Fibroblast of lung (primary cell): ENCODE results near the gene AQP5. TPM values are rescaled to one million over a fixed set of nuclear protein-coding genes. Genes with fewer than 3 reads are reported as not detected.

Experiments used
- DNase-seq, 2 donors: peaks; one replicate each; pipeline versions ENCODE4 v3.0.0 to v3.0.0-alpha.2; 2010; ENCODE audit warnings: low read depth in 2 of 2
- H2AFZ ChIP-seq: 2 replicates; pipeline ENCODE4 v1.5.1; 2012; ENCODE audit warnings: low read length, control low read depth, inconsistent platforms
- H3K27ac ChIP-seq: 2 replicates; pipeline ENCODE4 v1.5.1; 2011; ENCODE audit warnings: low read length, control low read depth; ENCODE audit not compliant: insufficient read depth
- H3K27me3 ChIP-seq: 2 replicates; pipeline ENCODE4 v1.5.1; 2011; ENCODE audit warnings: mild to moderate bottlenecking, low read length; ENCODE audit not compliant: control insufficient read depth, insufficient read depth
- H3K36me3 ChIP-seq: 2 replicates; pipeline ENCODE4 v1.5.1; 2011; ENCODE audit warnings: low read length; ENCODE audit not compliant: control insufficient read depth, insufficient read depth
- H3K4me1 ChIP-seq: 2 replicates; pipeline ENCODE4 v1.5.1; 2011; ENCODE audit warnings: low read length; ENCODE audit not compliant: control insufficient read depth, insufficient read depth; ENCODE audit errors: extremely low read depth
- H3K4me2 ChIP-seq: 2 replicates; pipeline ENCODE4 v1.5.1; 2011; ENCODE audit warnings: low read length, control low read depth; ENCODE audit not compliant: insufficient read depth; ENCODE audit errors: extremely low read depth
- H3K4me3 ChIP-seq, 4 experiments: fragments of 200-600 bp in 1 of 4; sonication (generic) in 1 of 4; replicated peaks in 1 of 4; 2 replicates each; pipeline ENCODE4 v1.5.1; 2011 to 2016; ENCODE audit warnings: low read length in 4 of 4, low read depth in 3 of 4, mild to moderate bottlenecking in 3 of 4, control low read depth in 2 of 4, inconsistent platforms in 1 of 4, mixed read lengths in 1 of 4; ENCODE audit not compliant: insufficient read depth in 1 of 4; ENCODE audit errors: control extremely low read depth in 1 of 4
- H3K79me2 ChIP-seq: 2 replicates; pipeline ENCODE4 v1.5.1; 2012; ENCODE audit warnings: mild to moderate bottlenecking, low read length, inconsistent platforms; ENCODE audit not compliant: control insufficient read depth, insufficient read depth
- H3K9ac ChIP-seq: 2 replicates; pipeline ENCODE4 v1.5.1; 2011; ENCODE audit warnings: mild to moderate bottlenecking, low read length, control low read depth; ENCODE audit not compliant: insufficient read depth
- H3K9me3 ChIP-seq: 2 replicates; pipeline ENCODE4 v1.5.1; 2012; ENCODE audit warnings: low read depth, low read length; ENCODE audit not compliant: control insufficient read depth, insufficient read depth
- H4K20me1 ChIP-seq: 2 replicates; pipeline ENCODE4 v1.5.1; 2011; ENCODE audit warnings: low read length; ENCODE audit not compliant: control insufficient read depth, insufficient read depth; ENCODE audit errors: extremely low read depth
- CTCF ChIP-seq, 2 donors: IDR thresholded peaks in 1 of 2; conservative IDR thresholded peaks in 1 of 2; 1 replicate in 1 of 2; 2 replicates in 1 of 2; pipeline ENCODE4 v1.5.1; 2011 to 2012; ENCODE audit warnings: low read length in 2 of 2, control low read depth in 1 of 2, inconsistent platforms in 1 of 2, low read depth in 1 of 2, mild to moderate bottlenecking in 1 of 2
- EZH2 ChIP-seq: IDR thresholded peaks from 2 replicates; pipeline ENCODE4 v1.5.1; 2012; ENCODE audit warnings: low read length, control low read depth, mild to moderate bottlenecking; ENCODE audit errors: missing control alignments
- polyA plus RNA-seq, 2 donors: library from polyadenylated mRNA; depleted of rRNA in 1 of 2; stranded (reverse) in 1 of 2; unstranded in 1 of 2; fragments of >200 nt; gene quantifications; 2 replicates each; pipeline ENCODE4 v1.2.1, GENCODE V29; 2011 to 2012; ENCODE audit warnings: missing spikeins in 1 of 2
- total RNA-seq: library from RNA; depleted of rRNA; stranded (reverse); fragments of >200 nt; gene quantifications from 2 replicates; pipeline ENCODE4 v1.2.1, GENCODE V29; 2014

AQP5 gene
- total and polyA plus RNA-seq, 2 donors (not counting 1 experiment from before 2014, with no cell fraction given), result not detected

DNA sequence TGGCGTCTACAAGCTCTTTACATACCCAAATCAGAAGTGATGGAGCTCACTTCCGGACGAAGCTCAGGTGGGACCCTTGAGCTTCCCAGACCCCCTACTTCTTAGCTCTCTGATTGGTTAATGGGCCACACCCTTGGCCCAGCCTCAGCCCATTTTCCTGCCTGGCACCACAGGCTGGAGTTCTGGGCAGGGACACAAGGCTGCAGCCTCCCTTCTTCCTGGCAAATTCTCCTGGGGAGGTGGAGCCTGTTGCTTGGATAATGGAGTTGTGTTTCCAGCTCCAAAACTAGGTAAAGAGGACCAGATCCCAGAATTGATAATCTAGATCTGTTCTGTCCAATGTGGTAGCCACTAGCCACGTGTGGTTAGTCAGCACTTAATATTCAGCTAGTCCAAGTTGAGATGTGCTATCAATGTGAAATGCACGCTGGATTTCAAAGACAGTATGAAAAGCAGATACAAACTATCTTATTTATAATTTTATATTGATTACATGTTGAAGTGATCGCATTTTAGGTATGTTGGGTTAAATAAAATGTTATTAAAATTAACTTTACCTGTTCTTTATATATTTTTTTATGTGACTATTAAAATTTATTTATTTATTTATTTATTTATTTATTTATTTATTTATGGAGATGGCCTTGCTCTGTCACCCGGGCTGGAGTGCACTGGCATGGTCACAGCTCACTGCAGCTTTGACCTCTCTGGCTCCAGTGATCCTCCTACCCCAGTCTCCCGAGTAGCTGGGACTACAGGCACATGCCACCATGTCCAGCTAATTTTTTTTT lies 45.3 kb upstream of the AQP5 start:
- Histone ChIP-seq H3K36me3 (no peaks in the 10 kb centered on the region), H3K4me1 (no peaks in the 10 kb centered on the region), H3K27ac (no peak overlapping the region), H3K9me3 (no peaks in the 10 kb centered on the region), H3K9ac (no peak overlapping the region), H3K4me2 (no peak overlapping the region), H4K20me1 (no peaks in the 10 kb centered on the region), H3K79me2 (no peaks in the 10 kb centered on the region), H2AFZ (no peak overlapping the region), H3K27me3 (peaks cover 3% of the 10 kb centered on the region), H3K4me3 (no peak overlapping the region)
- no peak for DNase-seq
- TF ChIP-seq EZH2 (no peak), CTCF (conservative IDR thresholded peaks at IDR 0.05 in 1 of 2, IDR thresholded peaks at IDR 0.05 in 1 of 2; ENCODE audit: low read depth in 1 of 2, low read length in 2 of 2) (no peak)

DNA sequence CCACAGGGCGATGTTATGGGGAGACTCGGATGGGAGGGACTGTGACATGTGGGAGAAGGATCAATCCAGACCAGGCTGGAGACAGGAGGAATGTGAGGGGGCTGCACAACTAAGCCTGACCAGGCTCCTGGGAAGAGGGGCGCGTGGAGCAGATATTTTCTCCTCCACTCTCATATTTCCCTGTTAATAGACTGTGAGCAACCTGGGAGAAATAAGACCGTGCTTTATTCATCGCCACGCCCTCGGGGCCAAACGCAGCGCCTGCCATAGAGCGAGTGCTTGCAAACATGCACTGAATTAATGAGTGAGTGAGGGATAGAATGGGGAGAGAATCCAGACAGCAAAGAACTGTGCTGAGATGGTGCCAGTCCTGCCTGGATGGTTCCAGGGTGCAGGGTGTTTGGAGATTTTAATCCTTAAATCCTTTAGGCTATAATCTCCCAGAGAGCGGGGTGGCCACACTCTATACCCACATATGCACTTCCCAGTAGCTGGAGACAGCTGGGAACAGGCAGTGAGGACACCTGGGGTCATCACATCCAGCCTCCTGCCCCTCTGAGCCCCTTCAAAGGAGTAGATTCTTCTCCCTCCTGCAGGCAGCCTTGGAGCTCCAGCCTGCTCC lies 44.4 kb upstream of the AQP5 start:
- Histone ChIP-seq H3K79me2 (no peaks in the 10 kb centered on the region), H4K20me1 (no peaks in the 10 kb centered on the region), H3K4me1 (no peaks in the 10 kb centered on the region), H3K4me2 (no peak overlapping the region), H3K9ac (no peak overlapping the region), H3K27me3 (peaks cover 3% of the 10 kb centered on the region), H2AFZ (no peak overlapping the region), H3K9me3 (no peaks in the 10 kb centered on the region), H3K4me3 (no peak overlapping the region), H3K27ac (no peak overlapping the region), H3K36me3 (no peaks in the 10 kb centered on the region)
- TF ChIP-seq EZH2, result no peak
- TF ChIP-seq CTCF (conservative IDR thresholded peaks at IDR 0.05 in 1 of 2, IDR thresholded peaks at IDR 0.05 in 1 of 2; ENCODE audit: low read depth in 1 of 2, low read length in 2 of 2), result no peak
- DNase-seq, result no peak

DNA sequence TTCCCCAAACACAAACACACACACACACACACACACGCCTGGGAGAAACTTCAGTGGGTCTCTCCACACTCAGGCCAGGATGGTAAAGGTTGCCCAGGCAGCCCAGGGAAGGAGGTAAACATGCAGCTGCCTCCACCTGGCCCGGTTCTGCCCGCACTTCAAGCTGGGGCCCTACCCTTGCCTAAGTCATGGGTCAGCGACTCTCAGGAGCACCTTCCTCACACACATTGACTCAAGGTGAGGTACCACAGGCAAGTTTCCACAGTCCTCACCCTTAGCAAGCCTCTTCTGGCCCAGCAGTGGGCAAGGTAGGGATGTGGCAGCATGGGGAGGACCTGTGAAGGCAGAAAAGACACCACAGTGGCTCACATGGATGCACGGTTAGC lies 43.9 kb upstream of the AQP5 start:
- Histone ChIP-seq H3K36me3 (no peaks in the 10 kb centered on the region), H3K4me2 (no peak overlapping the region), H2AFZ (no peak overlapping the region), H3K9ac (no peak overlapping the region), H3K79me2 (no peaks in the 10 kb centered on the region), H3K4me3 (no peak overlapping the region), H4K20me1 (no peaks in the 10 kb centered on the region), H3K4me1 (no peaks in the 10 kb centered on the region), H3K27me3 (peaks cover 3% of the 10 kb centered on the region), H3K27ac (no peak overlapping the region), H3K9me3 (no peaks in the 10 kb centered on the region)
- DNase-seq, result no peak
- TF ChIP-seq CTCF (conservative IDR thresholded peaks at IDR 0.05 in 1 of 2, IDR thresholded peaks at IDR 0.05 in 1 of 2; ENCODE audit: low read depth in 1 of 2, low read length in 2 of 2), result no peak
- no peak for TF ChIP-seq EZH2
